ENCODE results near the gene TEDC2. TPM values are rescaled to one million over a fixed set of nuclear protein-coding genes. Genes with fewer than 3 reads are reported as not detected.
A peak's percentile ranks its signal among the peaks of the same experiment; 100 is the strongest.

Gene TEDC2
- total RNA-seq, 1 experiment from 2014 or later: 45.4 TPM

DNA sequence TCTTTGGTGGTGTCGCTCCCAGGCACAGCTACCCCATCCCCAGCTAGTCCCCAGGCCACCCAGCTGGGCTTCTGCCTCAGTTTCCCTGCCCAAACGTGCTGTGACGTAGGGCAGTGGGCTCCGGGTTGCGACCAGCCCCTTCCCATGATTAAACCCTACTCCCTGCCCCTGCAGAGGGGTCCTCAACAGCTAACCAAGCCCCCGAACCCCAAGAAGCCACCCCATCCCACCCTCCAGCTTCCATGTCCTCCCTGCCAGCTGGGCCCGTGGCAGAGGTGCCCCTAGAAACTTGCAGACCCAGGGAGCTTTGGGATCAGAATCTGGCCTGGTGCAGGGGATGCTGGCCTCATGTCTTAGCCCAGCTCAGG is 10.3 kb downstream of the TEDC2 start:
- no peaks in the 10 kb centered on the region for H4K20me1 ChIP-seq (ENCODE audit: control insufficient read depth, insufficient read depth, insufficient read length)
- H3K56ac ChIP-seq (ENCODE audit: insufficient read length, low read depth, low read length): no peak overlapping the region
- no peak overlapping the region for H2AFZ ChIP-seq (ENCODE audit: low read length)
- no peak overlapping the region for H3K18ac ChIP-seq (ENCODE audit: insufficient read length, low read depth, low read length)
- H2BK20ac ChIP-seq (ENCODE audit: low read depth, low read length, poor library complexity, severe bottlenecking): no peak overlapping the region
- Mint-ChIP-seq H3K4me3 (peak overlapping the region; percentile 28 to 56; a peak in 3 of 5 replicates), H3K27ac (no peak overlapping the region), H3K27me3 (ENCODE audit: low read depth) (peaks cover 35% of the 10 kb centered on the region), H3K36me3 (ENCODE audit: insufficient read depth in 1 of 3, low read depth in 3 of 3) (no peaks in the 10 kb centered on the region), H3K4me1 (peaks cover 21 to 25% of the 10 kb centered on the region in 2 experiments), H3K9me3 (no peaks in the 10 kb centered on the region)
- H2BK120ac ChIP-seq (ENCODE audit: low read depth, low read length, poor library complexity, severe bottlenecking): no peak overlapping the region
- no peak overlapping the region for H4K8ac ChIP-seq (replicated peaks; ENCODE audit: insufficient read length, low read depth, low read length)
- no peaks in the 10 kb centered on the region for H3K9me3 ChIP-seq (ENCODE audit: control insufficient read depth, low read depth, low read length)
- no peak overlapping the region for H3K23ac ChIP-seq (ENCODE audit: insufficient read length, low read depth, low read length)
- H3K27ac ChIP-seq (ENCODE audit: insufficient read length, low read depth, low read length): no peak overlapping the region
- no peak overlapping the region for H2BK15ac ChIP-seq (ENCODE audit: low read depth, low read length)
- peaks cover 18% of the 10 kb centered on the region; the same call in 1 of the 2 replicates for H3K27me3 ChIP-seq (ENCODE audit: insufficient read depth, low read length)
- H3K9ac ChIP-seq (ENCODE audit: extremely low read depth, insufficient read length, low read length): no peak overlapping the region
- H3K4ac ChIP-seq (ENCODE audit: low read depth, low read length): no peak overlapping the region
- H4K5ac ChIP-seq (ENCODE audit: insufficient read length, low read depth, low read length): no peak overlapping the region
- no peaks in the 10 kb centered on the region for H3K79me1 ChIP-seq (ENCODE audit: insufficient read depth, low read depth, low read length, poor library complexity, severe bottlenecking)
- no peak overlapping the region for H2BK12ac ChIP-seq (ENCODE audit: insufficient read length, low read depth, low read length)
- no peak overlapping the region for H3K14ac ChIP-seq (ENCODE audit: insufficient read depth, low read length)
- TF ChIP-seq, protein P1, sequence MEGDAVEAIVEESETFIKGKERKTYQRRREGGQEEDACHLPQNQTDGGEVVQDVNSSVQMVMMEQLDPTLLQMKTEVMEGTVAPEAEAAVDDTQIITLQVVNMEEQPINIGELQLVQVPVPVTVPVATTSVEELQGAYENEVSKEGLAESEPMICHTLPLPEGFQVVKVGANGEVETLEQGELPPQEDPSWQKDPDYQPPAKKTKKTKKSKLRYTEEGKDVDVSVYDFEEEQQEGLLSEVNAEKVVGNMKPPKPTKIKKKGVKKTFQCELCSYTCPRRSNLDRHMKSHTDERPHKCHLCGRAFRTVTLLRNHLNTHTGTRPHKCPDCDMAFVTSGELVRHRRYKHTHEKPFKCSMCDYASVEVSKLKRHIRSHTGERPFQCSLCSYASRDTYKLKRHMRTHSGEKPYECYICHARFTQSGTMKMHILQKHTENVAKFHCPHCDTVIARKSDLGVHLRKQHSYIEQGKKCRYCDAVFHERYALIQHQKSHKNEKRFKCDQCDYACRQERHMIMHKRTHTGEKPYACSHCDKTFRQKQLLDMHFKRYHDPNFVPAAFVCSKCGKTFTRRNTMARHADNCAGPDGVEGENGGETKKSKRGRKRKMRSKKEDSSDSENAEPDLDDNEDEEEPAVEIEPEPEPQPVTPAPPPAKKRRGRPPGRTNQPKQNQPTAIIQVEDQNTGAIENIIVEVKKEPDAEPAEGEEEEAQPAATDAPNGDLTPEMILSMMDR (conservative IDR thresholded peaks at IDR 0.05): no peak
- H3T11ph ChIP-seq (ENCODE audit: low read length): no peak overlapping the region
- no CpG with 5 or more reads among the region's 7 CpGs for WGBS (ENCODE audit: extremely low coverage, insufficient read length, low lambda C conversion rate)
- no peak overlapping the region for H3K4me2 ChIP-seq (ENCODE audit: insufficient read depth, insufficient read length, low read length)
- H4K91ac ChIP-seq (ENCODE audit: insufficient read length, low read depth, low read length): no peak overlapping the region
- H3K4me1 ChIP-seq (ENCODE audit: insufficient read depth, low read length): no peaks in the 10 kb centered on the region
- H2BK5ac ChIP-seq (ENCODE audit: insufficient read length, low read length): no peak overlapping the region
- peaks cover 15% of the 10 kb centered on the region for H3K23me2 ChIP-seq (ENCODE audit: insufficient read length, low read depth, low read length, poor library complexity, severe bottlenecking)
- no peak overlapping the region for H2AK5ac ChIP-seq (ENCODE audit: insufficient read length, low read length)
- no peak for DNase-seq
- no peaks in the 10 kb centered on the region for H3K79me2 ChIP-seq (ENCODE audit: insufficient read depth, low read length)

All from H9 (cell line).